GF-D8 (cell line): Measurements from ENCODE around the gene ZBTB7C.

Source experiments
- DNase-seq: peaks from one replicate; lab custom pipeline; 2025; lab: John Stamatoyannopoulos, UW

Gene ZBTB7C

GRCh38 chr18:48164701-48165100, 244.5 kb downstream of the ZBTB7C start:
- DNase-seq, result no peak

GRCh38 chr18:48164116-48164515, 245.1 kb downstream of the ZBTB7C start:
- DNase-seq, result no peak

GRCh38 chr18:48163738-48164115, 245.5 kb downstream of the ZBTB7C start:
- DNase-seq, result no peak

GRCh38 chr18:48162956-48163737, 246.0 kb downstream of the ZBTB7C start:
- no peak for DNase-seq

- no peak for DNase-seq
These were observed 247.1 kb downstream of the ZBTB7C start for GRCh38 chr18:48161911-48162698.

GRCh38 chr18:48161191-48161910, 247.8 kb downstream of the ZBTB7C start:
- DNase-seq, result no peak

- no peak for DNase-seq
These were observed 248.6 kb downstream of the ZBTB7C start for GRCh38 chr18:48160622-48161021.

GRCh38 chr18:48159816-48160215, 249.4 kb downstream of the ZBTB7C start:
- no peak for DNase-seq

- no peak for DNase-seq
These were observed 250.5 kb downstream of the ZBTB7C start for GRCh38 chr18:48158721-48159120.

GRCh38 chr18:48157956-48158355, 251.2 kb downstream of the ZBTB7C start:
- no peak for DNase-seq

- DNase-seq, result no peak
These were observed 253.3 kb downstream of the ZBTB7C start for GRCh38 chr18:48155856-48156255.

- no peak for DNase-seq
These were observed 254.4 kb downstream of the ZBTB7C start for GRCh38 chr18:48154828-48155227.

- no peak for DNase-seq
These were observed 255.3 kb downstream of the ZBTB7C start for GRCh38 chr18:48153613-48154481.

- DNase-seq, result no peak
These were observed 256.6 kb downstream of the ZBTB7C start for GRCh38 chr18:48152549-48152948.

GRCh38 chr18:48151421-48152065, 257.6 kb downstream of the ZBTB7C start:
- DNase-seq, result no peak

- DNase-seq, result no peak
These were observed 260.0 kb downstream of the ZBTB7C start for GRCh38 chr18:48149020-48149685.

- DNase-seq, result no peak
These were observed 266.2 kb downstream of the ZBTB7C start for GRCh38 chr18:48142994-48143393.

GRCh38 chr18:48142353-48142752, 266.8 kb downstream of the ZBTB7C start:
- DNase-seq, result no peak

GRCh38 chr18:48140731-48141130, 268.5 kb downstream of the ZBTB7C start:
- DNase-seq, result no peak
